OCI-M2 (cell line): ENCODE measurements around the gene ECI1.
A peak's percentile ranks its signal among the peaks of the same experiment; 100 is the strongest.

ENCODE experiments used
- DNase-seq: peaks from one replicate; lab custom pipeline; 2025; ENCODE audit not compliant: unreplicated experiment; lab: John Stamatoyannopoulos, UW

ECI1 gene

GRCh38 chr16:2233872-2234812, 17.2 kb downstream of the ECI1 start:
- no peak for DNase-seq

GRCh38 chr16:2233046-2233775, 18.2 kb downstream of the ECI1 start:
- no peak for DNase-seq

- DNase-seq: no peak
These were observed 19.0 kb downstream of the ECI1 start for GRCh38 chr16:2232094-2232990.

- DNase-seq: no peak
These were observed 20.1 kb downstream of the ECI1 start for GRCh38 chr16:2231016-2231931.

GRCh38 chr16:2230376-2230775, 21.0 kb downstream of the ECI1 start:
- DNase-seq: no peak

- DNase-seq: no peak
These were observed 21.6 kb downstream of the ECI1 start for GRCh38 chr16:2229632-2230250.

- no peak for DNase-seq
These were observed 22.3 kb downstream of the ECI1 start for GRCh38 chr16:2229091-2229490.

- DNase-seq: no peak
These were observed 23.1 kb downstream of the ECI1 start for GRCh38 chr16:2228161-2228824.

GRCh38 chr16:2226918-2227317, 24.5 kb downstream of the ECI1 start:
- DNase-seq: no peak

- no peak for DNase-seq
These were observed 25.1 kb downstream of the ECI1 start for GRCh38 chr16:2226245-2226793.

- DNase-seq: no peak
These were observed 27.4 kb downstream of the ECI1 start for GRCh38 chr16:2223942-2224486.

GRCh38 chr16:2223221-2223941, 28.0 kb downstream of the ECI1 start, which contains the start of gene E4F1:
Gene E4F1, plus strand, starts transcription at chr16:2223591. Its CDS starts 23 bp downstream, at chr16:2223614.
- DNase-seq: peak; percentile 66

GRCh38 chr16:2216330-2216729, 35.1 kb downstream of the ECI1 start:
- no peak for DNase-seq

GRCh38 chr16:2214719-2214968, 36.7 kb downstream of the ECI1 start, which contains the start of gene PGP:
Gene PGP, minus strand, starts transcription at chr16:2214840. Its CDS starts 63 bp downstream, at chr16:2214777.
- no peak for DNase-seq

GRCh38 chr16:2213817-2214718, 37.3 kb downstream of the ECI1 start:
- no peak for DNase-seq

- DNase-seq: no peak
These were observed 38.7 kb downstream of the ECI1 start for GRCh38 chr16:2212362-2213324.
